Liver (tissue), 9 donors: ENCODE results near the gene SFMBT2. TPM values are rescaled to one million over a fixed set of nuclear protein-coding genes. Genes with fewer than 3 reads are reported as not detected.

Source experiments
- DNase-seq: peaks from one replicate; pipeline ENCODE4 v3.0.0-alpha.2; 2017; ENCODE audit warnings: low spot score
- H3K27ac ChIP-seq, 2 donors: one replicate each; pipeline ENCODE4 v1.7.0; 2013; ENCODE audit warnings: inconsistent platforms in 2 of 2, low read length in 2 of 2, control low read depth in 1 of 2, low read depth in 1 of 2, mild to moderate bottlenecking in 1 of 2
- H3K27me3 ChIP-seq, 4 donors: one replicate each; pipeline versions ENCODE4 v1.6.1 to v1.7.0; 2013; ENCODE audit warnings: low read length in 3 of 4, inconsistent platforms in 1 of 4, mild to moderate bottlenecking in 1 of 4, moderate library complexity in 1 of 4; ENCODE audit not compliant: control insufficient read depth in 4 of 4, insufficient read depth in 4 of 4
- H3K36me3 ChIP-seq, 4 donors: one replicate each; pipeline versions ENCODE4 v1.6.1 to v1.7.0; 2013; ENCODE audit warnings: low read length in 3 of 4, mild to moderate bottlenecking in 3 of 4, low read depth in 1 of 4, moderate library complexity in 1 of 4; ENCODE audit not compliant: control insufficient read depth in 4 of 4, insufficient read depth in 3 of 4
- H3K4me1 ChIP-seq, 4 donors: one replicate each; pipeline versions ENCODE4 v1.6.1 to v1.7.0; 2013; ENCODE audit warnings: low read length in 3 of 4, mild to moderate bottlenecking in 3 of 4, moderate library complexity in 1 of 4; ENCODE audit not compliant: control insufficient read depth in 4 of 4, insufficient read depth in 4 of 4
- H3K4me3 ChIP-seq, 3 donors: one replicate each; pipeline versions ENCODE4 v1.6.1 to v1.7.0; 2013; ENCODE audit warnings: low read length in 3 of 3, control low read depth in 1 of 3, low read depth in 1 of 3, mild to moderate bottlenecking in 1 of 3
- H3K9ac ChIP-seq, 2 donors: one replicate each; pipeline ENCODE4 v1.7.0; 2013; ENCODE audit warnings: low read length in 2 of 2, mild to moderate bottlenecking in 2 of 2, moderate library complexity in 2 of 2, control low read depth in 1 of 2, low read depth in 1 of 2
- H3K9me3 ChIP-seq, 4 donors: one replicate each; pipeline versions ENCODE4 v1.6.1 to v1.7.0; 2013; ENCODE audit warnings: low read length in 3 of 4; ENCODE audit not compliant: control insufficient read depth in 4 of 4
- ATF3 ChIP-seq: IDR thresholded peaks from 2 replicates; pipeline ENCODE4 v1.6.1; 2016; ENCODE audit warnings: antibody characterized with exemption
- CTCF ChIP-seq: fragments of 150-350 bp; IDR thresholded peaks from 2 replicates; pipeline ENCODE4 v1.5.1; 2017; ENCODE audit warnings: improper control_type of control experiment, low read depth, low read length; ENCODE audit not compliant: missing input control
- EGR1 ChIP-seq, 2 donors: IDR thresholded peaks; 2 replicates each; pipeline ENCODE4 v1.6.1; 2016 to 2018; ENCODE audit warnings: antibody characterized with exemption in 2 of 2, low read depth in 2 of 2
- FOXA1 ChIP-seq: IDR thresholded peaks from 2 replicates; pipeline ENCODE4 v1.6.1; 2016; ENCODE audit warnings: antibody characterized with exemption
- FOXA2 ChIP-seq: IDR thresholded peaks from 2 replicates; pipeline ENCODE4 v1.6.1; 2016; ENCODE audit warnings: antibody characterized with exemption
- GABPA ChIP-seq, 2 donors: IDR thresholded peaks in 1 of 2; conservative IDR thresholded peaks in 1 of 2; 2 replicates each; pipeline ENCODE4 v1.6.1; 2016; ENCODE audit warnings: antibody characterized with exemption in 2 of 2, mild to moderate bottlenecking in 1 of 2, moderate library complexity in 1 of 2
- HNF4A ChIP-seq, 2 donors: conservative IDR thresholded peaks; 2 replicates each; pipeline ENCODE4 v1.6.1; 2016; ENCODE audit warnings: antibody characterized with exemption in 2 of 2, mild to moderate bottlenecking in 2 of 2
- HNF4G ChIP-seq: IDR thresholded peaks from 2 replicates; pipeline ENCODE4 v1.6.1; 2016; ENCODE audit warnings: antibody characterized with exemption
- JUND ChIP-seq, 2 donors: IDR thresholded peaks; 2 replicates each; pipeline ENCODE4 v1.6.1; 2016; ENCODE audit warnings: antibody characterized with exemption in 2 of 2
- NR2F2 ChIP-seq: IDR thresholded peaks from 2 replicates; pipeline ENCODE4 v1.6.1; 2016; ENCODE audit warnings: antibody characterized with exemption
- RAD21 ChIP-seq, 2 donors: IDR thresholded peaks; 2 replicates each; pipeline ENCODE4 v1.6.1; 2016; ENCODE audit warnings: antibody characterized with exemption in 2 of 2, mild to moderate bottlenecking in 2 of 2
- REST ChIP-seq: IDR thresholded peaks from 2 replicates; pipeline ENCODE4 v1.6.1; 2016; ENCODE audit warnings: antibody characterized with exemption, mild to moderate bottlenecking
- RXRA ChIP-seq, 2 donors: IDR thresholded peaks; 2 replicates each; pipeline ENCODE4 v1.6.1; 2017 to 2018; ENCODE audit warnings: antibody characterized with exemption in 2 of 2, mild to moderate bottlenecking in 1 of 2
- SP1 ChIP-seq: IDR thresholded peaks from 2 replicates; pipeline ENCODE4 v1.6.1; 2018; ENCODE audit warnings: antibody characterized with exemption, mild to moderate bottlenecking
- TAF1 ChIP-seq: conservative IDR thresholded peaks from 2 replicates; pipeline ENCODE4 v1.6.1; 2016; ENCODE audit warnings: antibody characterized with exemption, mild to moderate bottlenecking
- YY1 ChIP-seq: IDR thresholded peaks from 2 replicates; pipeline ENCODE4 v1.6.1; 2016; ENCODE audit warnings: antibody characterized with exemption, mild to moderate bottlenecking
- WGBS: extraction: QIAGEN DNeasy Blood & Tissue Kit; methylation state at CpG from one replicate; pipeline ENCODE4 v1.1.7; 2013; 5-methylcytosine and 5-hydroxymethylcytosine counted together
- polyA plus RNA-seq, 2 donors: library from polyadenylated mRNA; stranded (reverse) in 1 of 2; unstranded in 1 of 2; fragments of 200-250 nt in 1 of 2; fragments of >200 nt in 1 of 2; fragmentation: Nextera tagmentation in 1 of 2; extraction: Ambion mirVana in 1 of 2; gene quantifications; one replicate each; pipeline versions ENCODE4 v1.2.1 to v1.2.3, GENCODE V29; 2013 to 2015
- total RNA-seq, 2 donors: library from RNA; depleted of rRNA; stranded (reverse); fragments of >200 nt; gene quantifications; one replicate each; pipeline ENCODE4 v1.2.3, GENCODE V29; 2014
- TF ChIP-seq, protein P1 (sequence below): IDR thresholded peaks from 2 replicates; pipeline ENCODE4 v1.6.1; 2016; ENCODE audit warnings: antibody characterized with exemption
- TF ChIP-seq, protein P2 (sequence below): IDR thresholded peaks from 2 replicates; pipeline ENCODE4 v1.6.1; 2016; ENCODE audit warnings: antibody characterized with exemption
- donor health status: healthy.
- donor health status: healthy.
- donor health status: healthy.
- donor health status: healthy.
- donor health status: healthy.

The SFMBT2 gene
- total and polyA plus RNA-seq, 4 donors: 0.46 to 2.8 (median 1.5) TPM

GRCh38 chr10:7377614-7378248, 33.1 kb downstream of the SFMBT2 start:
- H3K27me3 ChIP-seq: no peaks in the 10 kb centered on the region
- H3K4me1 ChIP-seq: no peaks in the 10 kb centered on the region
- TF ChIP-seq RXRA (IDR thresholded peaks at IDR 0.05): no peak
- no peak for TF ChIP-seq CTCF
- no peak for TF ChIP-seq JUND (IDR thresholded peaks at IDR 0.05)
- TF ChIP-seq NR2F2: no peak
- no peak for TF ChIP-seq YY1
- TF ChIP-seq FOXA1: no peak
- no peak for TF ChIP-seq EGR1 (IDR thresholded peaks at IDR 0.05; ENCODE audit: low read depth in 2 of 2)
- TF ChIP-seq ATF3: no peak
- no peak for TF ChIP-seq SP1
- TF ChIP-seq, protein P1, sequence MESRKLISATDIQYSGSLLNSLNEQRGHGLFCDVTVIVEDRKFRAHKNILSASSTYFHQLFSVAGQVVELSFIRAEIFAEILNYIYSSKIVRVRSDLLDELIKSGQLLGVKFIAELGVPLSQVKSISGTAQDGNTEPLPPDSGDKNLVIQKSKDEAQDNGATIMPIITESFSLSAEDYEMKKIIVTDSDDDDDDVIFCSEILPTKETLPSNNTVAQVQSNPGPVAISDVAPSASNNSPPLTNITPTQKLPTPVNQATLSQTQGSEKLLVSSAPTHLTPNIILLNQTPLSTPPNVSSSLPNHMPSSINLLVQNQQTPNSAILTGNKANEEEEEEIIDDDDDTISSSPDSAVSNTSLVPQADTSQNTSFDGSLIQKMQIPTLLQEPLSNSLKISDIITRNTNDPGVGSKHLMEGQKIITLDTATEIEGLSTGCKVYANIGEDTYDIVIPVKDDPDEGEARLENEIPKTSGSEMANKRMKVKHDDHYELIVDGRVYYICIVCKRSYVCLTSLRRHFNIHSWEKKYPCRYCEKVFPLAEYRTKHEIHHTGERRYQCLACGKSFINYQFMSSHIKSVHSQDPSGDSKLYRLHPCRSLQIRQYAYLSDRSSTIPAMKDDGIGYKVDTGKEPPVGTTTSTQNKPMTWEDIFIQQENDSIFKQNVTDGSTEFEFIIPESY: no peak
- no peak for TF ChIP-seq HNF4A (conservative IDR thresholded peaks at IDR 0.05)
- TF ChIP-seq REST: no peak
- no peak for TF ChIP-seq RAD21 (IDR thresholded peaks at IDR 0.05)
- no peak for TF ChIP-seq GABPA (IDR thresholded peaks at IDR 0.05 in 1 of 2, conservative IDR thresholded peaks at IDR 0.05 in 1 of 2)
- TF ChIP-seq TAF1: no peak
- TF ChIP-seq FOXA2: no peak
- TF ChIP-seq HNF4G: no peak
- TF ChIP-seq, protein P2, sequence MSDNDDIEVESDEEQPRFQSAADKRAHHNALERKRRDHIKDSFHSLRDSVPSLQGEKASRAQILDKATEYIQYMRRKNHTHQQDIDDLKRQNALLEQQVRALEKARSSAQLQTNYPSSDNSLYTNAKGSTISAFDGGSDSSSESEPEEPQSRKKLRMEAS: no peak
- H3K36me3 ChIP-seq: no peaks in the 10 kb centered on the region
- H3K9me3 ChIP-seq: peaks cover 0 to 2% (median 0%) of the 10 kb centered on the region in 4 donors
- no peak overlapping the region for H3K9ac ChIP-seq
- no peak overlapping the region for H3K27ac ChIP-seq
- DNase-seq: no peak
- WGBS: 98% methylated on average over 7 of the region's 7 CpGs
- no peak overlapping the region for H3K4me3 ChIP-seq
